Right ventricle myocardium superior (tissue), 1 donor: Measurements from ENCODE around the gene HSF5. TPM values are rescaled to one million over a fixed set of nuclear protein-coding genes. Genes with fewer than 3 reads are reported as not detected.

Source experiments
- ATAC-seq: fragments of 200-7000 bp; cut with Tn5 transposase; one replicate; pipeline ENCODE4 v1.9.1; 2020; ENCODE audit warnings: mild to moderate bottlenecking; ENCODE audit not compliant: poor library complexity
- DNase-seq: peaks from one replicate; pipeline ENCODE4 v3.0.0-alpha.2; 2020
- intact Hi-C: fragments of 100-400 bp; cut with DNase I; formaldehyde crosslinking; loops from one replicate; pipeline ENCODE4 v1.11.2; 2022
- long read RNA-seq: library from polyadenylated mRNA; unstranded; transcript quantifications from one replicate; pipeline ENCODE4 v2.0.0, GENCODE V29; 2021
- total RNA-seq: library from RNA; stranded (reverse); fragmentation: NEBNext Ultra II Directional; extraction: Animal tissue kit (Norgen Biotek cat#: 25700); gene quantifications from one replicate; pipeline ENCODE4 v1.2.1, GENCODE V29; 2021
- donor health status: DM: no; HTN: yes; CAD: no; lungs with severe emphysema.

Gene HSF5
- total RNA-seq, result not detected
- long read RNA-seq, result 0 reads

GRCh38 chr17:58487589-58488427 is at the start of gene HSF5:
Gene HSF5 (minus strand): TSS chr17:58488408. CDS start chr17:58488274, 134 bp downstream.
- DNase-seq, result peak; percentile 66
- ATAC-seq, result peak; percentile 51
- intact Hi-C loops, result no loop called here

GRCh38 chr17:58537266-58537665 is 49.1 kb upstream of the HSF5 start:
- ATAC-seq, result no peak
- intact Hi-C loops, result no loop called here
- DNase-seq, result no peak

GRCh38 chr17:58536542-58536941 is 48.3 kb upstream of the HSF5 start:
- intact Hi-C loops, result no loop called here
- DNase-seq (no peak), ATAC-seq (no peak)

GRCh38 chr17:58535431-58535830 is 47.2 kb upstream of the HSF5 start:
- DNase-seq (no peak), ATAC-seq (no peak)
- intact Hi-C loops, result no loop called here

- peak; percentile 66 for ATAC-seq
- intact Hi-C loops, result no loop called here
- DNase-seq, result peak; percentile 55
Measured at GRCh38 chr17:58534901-58535421, 46.8 kb upstream of the HSF5 start.

GRCh38 chr17:58534331-58534730 is 46.1 kb upstream of the HSF5 start:
- ATAC-seq (no peak), DNase-seq (no peak)
- intact Hi-C loops, result no loop called here

- ATAC-seq, result no peak
- no peak for DNase-seq
- intact Hi-C loops, result no loop called here
Measured at GRCh38 chr17:58533616-58534188, 45.5 kb upstream of the HSF5 start.

- ATAC-seq, result no peak
- intact Hi-C loops, result no loop called here
- no peak for DNase-seq
Measured at GRCh38 chr17:58532555-58532951, 44.3 kb upstream of the HSF5 start.

- ATAC-seq (peak; percentile 90), DNase-seq (peak; percentile 83)
- intact Hi-C loops, result no loop called here
Measured at GRCh38 chr17:58531661-58532554, 43.7 kb upstream of the HSF5 start.

- ATAC-seq, result no peak
- intact Hi-C loops, result no loop called here
- no peak for DNase-seq
Measured at GRCh38 chr17:58531122-58531521, 42.9 kb upstream of the HSF5 start.

- intact Hi-C loops, result no loop called here
- no peak for DNase-seq
- no peak for ATAC-seq
Measured at GRCh38 chr17:58530655-58531054, 42.4 kb upstream of the HSF5 start.

- intact Hi-C loops, result no loop called here
- no peak for ATAC-seq
- no peak for DNase-seq
Measured at GRCh38 chr17:58529275-58529674, 41.1 kb upstream of the HSF5 start.

- DNase-seq, result no peak
- ATAC-seq, result no peak
- intact Hi-C loops, result no loop called here
Measured at GRCh38 chr17:58528443-58528842, 40.2 kb upstream of the HSF5 start.

GRCh38 chr17:58527949-58528348 is 39.7 kb upstream of the HSF5 start:
- intact Hi-C loops, result no loop called here
- no peak for DNase-seq
- no peak for ATAC-seq

GRCh38 chr17:58527306-58527705 is 39.1 kb upstream of the HSF5 start:
- ATAC-seq, result no peak
- intact Hi-C loops, result no loop called here
- no peak for DNase-seq

- DNase-seq (peak; percentile 84), ATAC-seq (peak; percentile 71)
- intact Hi-C loops, result no loop called here
Measured at GRCh38 chr17:58525239-58525638, 37.0 kb upstream of the HSF5 start.

GRCh38 chr17:58521680-58522079 is 33.5 kb upstream of the HSF5 start:
- intact Hi-C loops, result loop anchor here (5.0 kb wide), 1 partner anchor 66 kb away; no protein-coding TSS in a partner anchor
- DNase-seq (no peak), ATAC-seq (no peak)

- no peak for ATAC-seq
- no peak for DNase-seq
- intact Hi-C loops, result loop anchor here (5.0 kb wide), 1 partner anchor 66 kb away; no protein-coding TSS in a partner anchor
Measured at GRCh38 chr17:58520843-58521430, 32.7 kb upstream of the HSF5 start.
